B cell (primary cell): Measurements from ENCODE around the gene HS6ST3. TPM values are rescaled to one million over a fixed set of nuclear protein-coding genes. Genes with fewer than 3 reads are reported as not detected.

ENCODE experiments used
- ATAC-seq: fragments of 200-7000 bp; cut with Tn5 transposase; one replicate; pipeline ENCODE4 v1.10.0; 2021; ENCODE audit warnings: low read depth, mild to moderate bottlenecking, moderate number of reproducible peaks, moderate library complexity
- CTCF ChIA-PET: fragments of 350-600 bp; sonication (Branson Sonifier 250); formaldehyde crosslinking; loops from one replicate; lab custom pipeline; 2021; ENCODE audit warnings: antibody characterized with exemption, inconsistent platforms; lab: Charles Lee
- POLR2A ChIA-PET: fragments of 350-600 bp; sonication (Branson Sonifier 250); formaldehyde crosslinking; loops from one replicate; lab custom pipeline; 2021; ENCODE audit warnings: antibody characterized with exemption; lab: Charles Lee
- DNase-seq: peaks from one replicate; pipeline ENCODE4 v3.0.0; 2013
- H2AFZ ChIP-seq: 2 replicates; pipeline ENCODE4 v1.6.1; 2012; ENCODE audit warnings: mild to moderate bottlenecking, low read depth, low read length; ENCODE audit not compliant: insufficient read depth, poor library complexity, severe bottlenecking
- H3K27ac ChIP-seq, 2 donors: 1 replicate in 1 of 2; 2 replicates in 1 of 2; pipeline ENCODE4 v1.5.1; 2012 to 2013; ENCODE audit warnings: low read length in 2 of 2, mild to moderate bottlenecking in 2 of 2, moderate library complexity in 1 of 2
- H3K27me3 ChIP-seq, 4 experiments: fragments of 200-600 bp in 1 of 4; sonication (generic) in 1 of 4; replicated peaks in 1 of 4; 1 replicate in 2 of 4; 2 replicates in 2 of 4; pipeline versions ENCODE4 v1.6.1 to v1.7.0; 2013 to 2016; ENCODE audit warnings: low read length in 3 of 4, mild to moderate bottlenecking in 2 of 4, mixed read lengths in 1 of 4, moderate library complexity in 1 of 4; ENCODE audit not compliant: insufficient read depth in 4 of 4, control insufficient read depth in 3 of 4; ENCODE audit errors: control extremely low read depth in 1 of 4
- H3K36me3 ChIP-seq, 2 experiments: replicated peaks in 1 of 2; 1 replicate in 1 of 2; 2 replicates in 1 of 2; pipeline versions ENCODE4 v1.6.1 to v1.7.1; 2013; ENCODE audit warnings: low read length in 1 of 2; ENCODE audit not compliant: insufficient read depth in 2 of 2, control insufficient read depth in 1 of 2; ENCODE audit errors: control extremely low read depth in 1 of 2, extremely low read depth in 1 of 2
- H3K4me1 ChIP-seq, 2 donors: fragments of 200-600 bp in 1 of 2; sonication (generic) in 1 of 2; 1 replicate in 1 of 2; 2 replicates in 1 of 2; pipeline versions ENCODE4 v1.5.1 to v1.6.1; 2013 to 2017; ENCODE audit warnings: low read length in 2 of 2; ENCODE audit not compliant: control insufficient read depth in 2 of 2, insufficient read depth in 2 of 2
- H3K4me2 ChIP-seq: replicated peaks from 2 replicates; pipeline ENCODE3; 2012; ENCODE audit warnings: mild to moderate bottlenecking, low read depth, low read length; ENCODE audit not compliant: poor library complexity, severe bottlenecking
- H3K4me3 ChIP-seq, 5 experiments: fragments of 200-600 bp in 1 of 5; sonication (generic) in 1 of 5; 1 replicate in 3 of 5; 2 replicates in 2 of 5; pipeline versions ENCODE4 v1.5.1 to v1.7.0; 2011 to 2016; ENCODE audit warnings: low read length in 4 of 5, mild to moderate bottlenecking in 4 of 5, low read depth in 2 of 5, control low read depth in 1 of 5, moderate library complexity in 1 of 5; ENCODE audit not compliant: insufficient read depth in 1 of 5; ENCODE audit errors: control extremely low read depth in 1 of 5, extremely low read depth in 1 of 5
- H3K79me2 ChIP-seq: fragments of 200-600 bp; sonication (generic); one replicate; pipeline ENCODE4 v1.6.0; 2016; ENCODE audit warnings: low read length; ENCODE audit not compliant: control insufficient read depth, insufficient read depth
- H3K9ac ChIP-seq: fragments of 200-600 bp; sonication (generic); 2 replicates; pipeline ENCODE4 v1.6.1; 2017; ENCODE audit warnings: mild to moderate bottlenecking, low read length, moderate library complexity
- H3K9me3 ChIP-seq, 3 donors: one replicate each; pipeline versions ENCODE4 v1.6.1 to v1.7.1; 2013; ENCODE audit warnings: low read length in 2 of 3; ENCODE audit not compliant: control insufficient read depth in 2 of 3, insufficient read depth in 1 of 3; ENCODE audit errors: control extremely low read depth in 1 of 3
- H4K20me1 ChIP-seq: 2 replicates; pipeline ENCODE4 v1.6.0; 2012; ENCODE audit warnings: mild to moderate bottlenecking, low read length; ENCODE audit not compliant: insufficient read depth, control insufficient read depth, poor library complexity, severe bottlenecking
- H3K27ac Mint-ChIP-seq: one replicate; pipeline ENCODE4 v1.8.0; 2021; ENCODE audit warnings: mixed read lengths
- H3K27me3 Mint-ChIP-seq: one replicate; pipeline ENCODE4 v1.8.0; 2021; ENCODE audit warnings: mixed read lengths
- H3K4me1 Mint-ChIP-seq: one replicate; pipeline ENCODE4 v1.8.0; 2021; ENCODE audit warnings: mixed read lengths
- H3K4me3 Mint-ChIP-seq: one replicate; pipeline ENCODE4 v1.8.0; 2021; ENCODE audit warnings: mixed read lengths
- H3K9me3 Mint-ChIP-seq: one replicate; pipeline ENCODE4 v1.8.0; 2022; ENCODE audit warnings: mixed read lengths; ENCODE audit not compliant: insufficient read depth
- CTCF ChIP-seq: fragments of 200-600 bp; IDR thresholded peaks from one replicate; pipeline ENCODE4 v1.8.0; 2022; ENCODE audit warnings: antibody characterized with exemption, mild to moderate bottlenecking
- EZH2 ChIP-seq: IDR thresholded peaks from 2 replicates; pipeline ENCODE4 v1.6.1; 2012; ENCODE audit warnings: borderline replicate concordance, low read depth, mild to moderate bottlenecking, moderate library complexity, low read length; ENCODE audit not compliant: insufficient read depth, poor library complexity, severe bottlenecking
- WGBS: methylation state at CpG from one replicate; pipeline ENCODE4 v1.1.5; 2013; ENCODE audit warnings: missing lambda C conversion rate; ENCODE audit not compliant: insufficient coverage; 5-methylcytosine and 5-hydroxymethylcytosine counted together
- intact Hi-C: fragments of 100-400 bp; cut with micrococcal nuclease; formaldehyde crosslinking; loops from one replicate; pipeline ENCODE4 v1.10.0; 2022
- polyA plus RNA-seq: library from polyadenylated mRNA; depleted of rRNA; stranded (reverse); fragments of >200 nt; gene quantifications from 2 replicates; pipeline ENCODE4 v1.2.3, GENCODE V29; 2012
- total RNA-seq, 2 donors: library from RNA; stranded (reverse); fragments of 120-200 nt in 1 of 2; gene quantifications; 1 replicate in 1 of 2; 2 replicates in 1 of 2; pipeline versions ENCODE4 v1.2.3 to v1.2.4, GENCODE V29; 2013 to 2022

Gene HS6ST3
- total and polyA plus RNA-seq, 2 donors (not counting 1 experiment from before 2014, with no cell fraction given): not detected

DNA sequence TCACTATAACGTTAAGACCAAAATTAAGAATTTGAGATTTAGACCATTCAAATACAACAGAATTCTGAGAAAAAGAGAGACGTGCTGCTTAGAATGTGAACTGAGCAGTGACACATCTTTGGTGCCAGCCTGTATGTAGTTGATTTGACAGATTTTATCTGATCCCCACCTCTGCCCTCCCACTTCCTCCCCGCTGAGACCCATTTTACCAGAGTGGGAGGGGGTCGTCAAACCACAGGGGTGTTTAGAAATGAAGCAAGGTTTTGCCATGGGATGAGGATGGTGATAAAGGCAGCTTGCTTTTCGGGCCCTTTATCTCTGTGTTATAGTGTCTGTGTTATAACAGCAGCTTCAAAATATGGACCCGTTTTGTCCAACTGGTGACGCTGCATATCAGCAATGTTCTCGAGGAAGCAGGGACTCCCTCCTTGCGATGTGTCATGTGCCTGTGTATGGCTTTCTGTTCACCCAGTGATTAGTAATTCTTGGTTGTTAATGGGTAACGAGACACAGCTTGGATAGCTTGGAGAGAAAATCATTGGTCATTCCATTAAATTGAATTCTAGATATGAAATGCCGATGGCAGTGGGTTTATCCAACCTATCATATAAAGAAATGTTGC is 125.0 kb downstream of the HS6ST3 start:
- no peaks in the 10 kb centered on the region for H3K4me1 Mint-ChIP-seq
- POLR2A ChIA-PET: no interaction called here
- no peak overlapping the region for H2AFZ ChIP-seq
- H3K79me2 ChIP-seq: no peaks in the 10 kb centered on the region
- ATAC-seq (no peak), DNase-seq (no peak)
- H3K9me3 ChIP-seq: peaks cover 0 to 3% (median 0%) of the 10 kb centered on the region in 3 donors
- H3K4me1 ChIP-seq: no peaks in the 10 kb centered on the region
- H3K9me3 Mint-ChIP-seq: peaks cover under 1% of the 10 kb centered on the region
- no peak overlapping the region for H3K27ac Mint-ChIP-seq
- H3K4me3 ChIP-seq: no peak overlapping the region
- no peak overlapping the region for H3K9ac ChIP-seq
- H3K27me3 ChIP-seq: no peaks in the 10 kb centered on the region
- no peaks in the 10 kb centered on the region for H3K27me3 Mint-ChIP-seq
- WGBS: 80% methylated on average over 4 of the region's 11 CpGs
- H3K4me3 Mint-ChIP-seq: no peak overlapping the region
- CTCF ChIA-PET: no interaction called here
- no peak overlapping the region for H3K27ac ChIP-seq
- intact Hi-C loops: no loop called here
- H3K4me2 ChIP-seq: no peak overlapping the region
- H4K20me1 ChIP-seq: no peaks in the 10 kb centered on the region
- no peaks in the 10 kb centered on the region for H3K36me3 ChIP-seq
- TF ChIP-seq EZH2 (no peak), CTCF (no peak)

- CTCF ChIA-PET: no interaction called here
- Histone ChIP-seq H4K20me1 (no peaks in the 10 kb centered on the region), H3K9ac (no peak overlapping the region), H3K4me3 (no peak overlapping the region), H3K79me2 (no peaks in the 10 kb centered on the region), H3K27ac (no peak overlapping the region), H3K36me3 (no peaks in the 10 kb centered on the region), H2AFZ (no peak overlapping the region), H3K27me3 (no peaks in the 10 kb centered on the region), H3K9me3 (no peaks in the 10 kb centered on the region), H3K4me1 (no peaks in the 10 kb centered on the region), H3K4me2 (no peak overlapping the region)
- Mint-ChIP-seq H3K4me1 (no peaks in the 10 kb centered on the region), H3K27me3 (no peaks in the 10 kb centered on the region), H3K4me3 (no peak overlapping the region), H3K27ac (no peak overlapping the region), H3K9me3 (no peaks in the 10 kb centered on the region)
- ATAC-seq (no peak), DNase-seq (no peak)
- intact Hi-C loops: no loop called here
- WGBS: 91% methylated on average over 4 of the region's 6 CpGs
- POLR2A ChIA-PET: no interaction called here
- TF ChIP-seq EZH2 (no peak), CTCF (no peak)
Observed at GRCh38 chr13:96216543-96216942, 126.6 kb downstream of the HS6ST3 start.
